Astrocyte (in vitro differentiated cells and primary cell): Measurements from ENCODE around the gene SOX9. TPM values are rescaled to one million over a fixed set of nuclear protein-coding genes. Genes with fewer than 3 reads are reported as not detected.

ENCODE experiments used
- DNase-seq: peaks from one replicate; pipeline ENCODE4 v3.0.0-alpha.2; 2010; ENCODE audit warnings: low read depth
- FAIRE-seq: peaks from 2 replicates; lab custom pipeline; 2011; peaks lifted over from hg19 to GRCh38; lab: Jason Lieb, UNC
- H2AFZ ChIP-seq: 2 replicates; pipeline ENCODE4 v1.6.0; 2012; ENCODE audit warnings: low read depth, low read length, inconsistent platforms
- H3K27ac ChIP-seq: 2 replicates; pipeline ENCODE4 v1.5.1; 2011; ENCODE audit warnings: low read depth, low read length, inconsistent platforms
- H3K27me3 ChIP-seq: 2 replicates; pipeline ENCODE4 v1.6.0; 2011; ENCODE audit warnings: low read length, inconsistent platforms; ENCODE audit not compliant: insufficient read depth
- H3K36me3 ChIP-seq: 2 replicates; pipeline ENCODE4 v1.5.1; 2011; ENCODE audit warnings: low read length, inconsistent platforms; ENCODE audit not compliant: insufficient read depth
- H3K4me1 ChIP-seq: 2 replicates; pipeline ENCODE4 v1.5.1; 2011; ENCODE audit warnings: low read length, inconsistent platforms; ENCODE audit not compliant: insufficient read depth
- H3K4me2 ChIP-seq: 2 replicates; pipeline ENCODE4 v1.6.0; 2012; ENCODE audit warnings: low read length, inconsistent platforms
- H3K4me3 ChIP-seq: 2 replicates; pipeline ENCODE4 v1.5.1; 2011; ENCODE audit warnings: low read depth, mild to moderate bottlenecking, low read length, inconsistent platforms; ENCODE audit not compliant: insufficient read depth
- H3K79me2 ChIP-seq: 2 replicates; pipeline ENCODE4 v1.6.0; 2012; ENCODE audit warnings: mild to moderate bottlenecking, low read length, inconsistent platforms; ENCODE audit not compliant: insufficient read depth
- H3K9ac ChIP-seq: 2 replicates; pipeline ENCODE4 v1.6.0; 2012; ENCODE audit warnings: mild to moderate bottlenecking, low read length, inconsistent platforms
- H3K9me3 ChIP-seq: 2 replicates; pipeline ENCODE4 v1.5.1; 2012; ENCODE audit warnings: low read depth, mild to moderate bottlenecking, low read length, inconsistent platforms; ENCODE audit not compliant: insufficient read depth
- H4K20me1 ChIP-seq: 2 replicates; pipeline ENCODE4 v1.6.0; 2012; ENCODE audit warnings: low read length, inconsistent platforms; ENCODE audit not compliant: insufficient read depth
- H3K27ac Mint-ChIP-seq: one replicate; pipeline ENCODE4 v1.8.0; 2021; ENCODE audit warnings: mild to moderate bottlenecking, mixed read lengths; ENCODE audit not compliant: unreplicated experiment
- H3K27me3 Mint-ChIP-seq: one replicate; pipeline ENCODE4 v1.8.0; 2021; ENCODE audit warnings: low read depth, mixed read lengths; ENCODE audit not compliant: unreplicated experiment
- H3K36me3 Mint-ChIP-seq: one replicate; pipeline ENCODE4 v1.8.0; 2021; ENCODE audit warnings: low read depth, mixed read lengths; ENCODE audit not compliant: unreplicated experiment
- H3K4me1 Mint-ChIP-seq: one replicate; pipeline ENCODE4 v1.8.0; 2021; ENCODE audit warnings: low read depth, mixed read lengths; ENCODE audit not compliant: unreplicated experiment
- H3K4me3 Mint-ChIP-seq: one replicate; pipeline ENCODE4 v1.8.0; 2021; ENCODE audit warnings: mild to moderate bottlenecking, moderate library complexity, mixed read lengths; ENCODE audit not compliant: unreplicated experiment
- H3K9me3 Mint-ChIP-seq: one replicate; pipeline ENCODE4 v1.8.0; 2021; ENCODE audit warnings: mild to moderate bottlenecking, mixed read lengths; ENCODE audit not compliant: unreplicated experiment
- EZH2 ChIP-seq: IDR thresholded peaks from 2 replicates; pipeline ENCODE4 v1.6.1; 2012; ENCODE audit warnings: mild to moderate bottlenecking, low read length, inconsistent platforms; ENCODE audit not compliant: insufficient read depth
- total RNA-seq: library from RNA; stranded (reverse); gene quantifications from 2 replicates; pipeline ENCODE4 v1.2.1, GENCODE V29; 2021
- TF ChIP-seq, protein P1 (sequence below): IDR thresholded peaks from 2 replicates; pipeline ENCODE4 v1.5.1; 2011; ENCODE audit warnings: low read depth, mild to moderate bottlenecking, inconsistent platforms, low read length, moderate library complexity; ENCODE audit not compliant: insufficient read depth

Gene SOX9
- total RNA-seq, 1 donor from 2014 or later = 37.7 TPM

DNA sequence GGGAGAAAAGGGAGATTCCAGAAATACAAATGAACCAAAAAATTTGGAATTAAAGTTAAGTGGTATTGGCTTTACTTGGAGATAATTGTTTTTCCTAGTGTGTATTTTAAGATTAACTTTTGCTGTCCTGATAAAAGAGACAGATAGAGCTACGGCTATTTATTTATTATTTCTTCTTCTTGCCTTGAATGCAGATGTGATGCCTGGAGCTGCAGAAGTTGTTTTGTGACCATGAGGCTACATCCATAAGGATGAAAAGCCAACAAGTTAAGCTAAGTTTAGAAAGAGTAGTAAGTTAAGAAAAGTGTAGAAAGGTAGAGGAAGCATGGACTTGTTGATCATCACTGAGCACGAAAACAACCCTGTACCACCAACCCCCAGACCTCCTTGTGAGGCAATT lies 41.7 kb downstream of the SOX9 start:
- Histone ChIP-seq H3K27me3 (no peaks in the 10 kb centered on the region), H3K9ac (no peak overlapping the region), H3K79me2 (no peaks in the 10 kb centered on the region), H3K4me3 (no peak overlapping the region), H2AFZ (no peak overlapping the region), H3K36me3 (no peaks in the 10 kb centered on the region), H3K4me2 (no peak overlapping the region), H3K27ac (no peak overlapping the region), H4K20me1 (no peaks in the 10 kb centered on the region), H3K9me3 (no peaks in the 10 kb centered on the region), H3K4me1 (peaks cover 7% of the 10 kb centered on the region)
- Mint-ChIP-seq H3K4me3 (no peak overlapping the region), H3K27ac (no peak overlapping the region), H3K27me3 (peaks cover 9% of the 10 kb centered on the region), H3K9me3 (peaks cover 9% of the 10 kb centered on the region), H3K4me1 (no peaks in the 10 kb centered on the region), H3K36me3 (peaks cover 2% of the 10 kb centered on the region)
- TF ChIP-seq, protein P1, sequence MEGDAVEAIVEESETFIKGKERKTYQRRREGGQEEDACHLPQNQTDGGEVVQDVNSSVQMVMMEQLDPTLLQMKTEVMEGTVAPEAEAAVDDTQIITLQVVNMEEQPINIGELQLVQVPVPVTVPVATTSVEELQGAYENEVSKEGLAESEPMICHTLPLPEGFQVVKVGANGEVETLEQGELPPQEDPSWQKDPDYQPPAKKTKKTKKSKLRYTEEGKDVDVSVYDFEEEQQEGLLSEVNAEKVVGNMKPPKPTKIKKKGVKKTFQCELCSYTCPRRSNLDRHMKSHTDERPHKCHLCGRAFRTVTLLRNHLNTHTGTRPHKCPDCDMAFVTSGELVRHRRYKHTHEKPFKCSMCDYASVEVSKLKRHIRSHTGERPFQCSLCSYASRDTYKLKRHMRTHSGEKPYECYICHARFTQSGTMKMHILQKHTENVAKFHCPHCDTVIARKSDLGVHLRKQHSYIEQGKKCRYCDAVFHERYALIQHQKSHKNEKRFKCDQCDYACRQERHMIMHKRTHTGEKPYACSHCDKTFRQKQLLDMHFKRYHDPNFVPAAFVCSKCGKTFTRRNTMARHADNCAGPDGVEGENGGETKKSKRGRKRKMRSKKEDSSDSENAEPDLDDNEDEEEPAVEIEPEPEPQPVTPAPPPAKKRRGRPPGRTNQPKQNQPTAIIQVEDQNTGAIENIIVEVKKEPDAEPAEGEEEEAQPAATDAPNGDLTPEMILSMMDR = no peak
- no peak for TF ChIP-seq EZH2
- FAIRE-seq = no peak
- no peak for DNase-seq

DNA sequence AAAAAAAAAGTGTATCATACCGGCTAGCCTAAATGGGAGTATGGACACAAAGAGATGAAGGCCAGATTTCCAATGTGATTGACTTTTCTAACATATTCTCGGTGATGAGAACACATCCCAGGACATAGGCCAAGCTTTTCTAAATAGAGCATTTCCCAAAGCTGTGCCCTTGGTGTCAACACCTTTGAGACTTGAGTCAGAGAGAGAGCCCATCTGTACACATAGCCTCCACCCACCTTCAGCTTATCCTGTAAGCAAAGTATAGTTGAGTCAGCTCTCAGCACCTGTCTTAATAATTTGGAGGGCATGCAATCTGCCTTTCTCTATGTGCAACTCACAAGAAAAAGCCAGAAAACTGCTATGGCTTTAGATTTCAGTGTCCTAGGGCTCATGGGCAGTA lies 42.7 kb downstream of the SOX9 start:
- peaks cover 2% of the 10 kb centered on the region for H3K36me3 Mint-ChIP-seq
- TF ChIP-seq, protein P1 = no peak
- no peak for TF ChIP-seq EZH2
- H3K9ac ChIP-seq = no peak overlapping the region
- no peaks in the 10 kb centered on the region for H3K27me3 ChIP-seq
- peaks cover 14% of the 10 kb centered on the region for H3K27me3 Mint-ChIP-seq
- H3K9me3 ChIP-seq = no peaks in the 10 kb centered on the region
- H3K36me3 ChIP-seq = no peaks in the 10 kb centered on the region
- no peak overlapping the region for H3K4me3 ChIP-seq
- DNase-seq (no peak), FAIRE-seq (no peak)
- no peak overlapping the region for H2AFZ ChIP-seq
- no peak overlapping the region for H3K27ac ChIP-seq
- H3K4me3 Mint-ChIP-seq = no peak overlapping the region
- H4K20me1 ChIP-seq = no peaks in the 10 kb centered on the region
- H3K9me3 Mint-ChIP-seq = peaks cover 9% of the 10 kb centered on the region
- H3K4me2 ChIP-seq = no peak overlapping the region
- H3K4me1 Mint-ChIP-seq = no peaks in the 10 kb centered on the region
- H3K27ac Mint-ChIP-seq = no peak overlapping the region
- peaks cover 7% of the 10 kb centered on the region for H3K4me1 ChIP-seq
- H3K79me2 ChIP-seq = no peaks in the 10 kb centered on the region

DNA sequence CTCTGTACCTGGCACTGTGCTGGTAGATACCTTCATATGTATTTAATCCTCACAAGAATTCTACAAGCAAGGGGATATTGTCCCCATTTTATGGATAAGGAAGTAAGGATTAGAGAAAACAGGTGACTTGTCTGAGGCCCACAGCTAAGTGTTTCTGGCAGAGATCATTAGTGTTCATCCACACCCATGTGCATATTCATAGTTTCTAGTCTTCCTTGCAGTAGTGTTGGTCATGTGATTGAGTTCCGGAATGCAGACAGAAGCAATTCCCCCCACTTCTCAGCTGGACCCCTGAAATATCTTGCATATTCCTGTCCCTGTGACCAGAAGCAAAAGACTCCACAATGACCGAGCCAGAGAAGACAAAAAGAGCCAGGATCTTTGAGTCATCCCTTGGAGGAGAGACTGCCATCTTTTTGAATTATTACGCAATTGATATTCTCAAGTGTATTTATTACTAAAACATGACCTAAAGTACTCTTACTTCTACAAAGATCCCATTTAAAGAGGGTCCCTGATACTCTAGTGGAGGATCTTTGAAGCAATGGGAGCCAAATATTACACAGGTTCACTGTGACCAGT lies 43.4 kb downstream of the SOX9 start:
- no peak for TF ChIP-seq EZH2
- TF ChIP-seq, protein P1 = no peak
- no peaks in the 10 kb centered on the region for H3K36me3 ChIP-seq
- H3K4me1 ChIP-seq = peaks cover 6% of the 10 kb centered on the region
- no peaks in the 10 kb centered on the region for H4K20me1 ChIP-seq
- H3K4me3 Mint-ChIP-seq = no peak overlapping the region
- H3K27me3 ChIP-seq = no peaks in the 10 kb centered on the region
- H3K27ac Mint-ChIP-seq = no peak overlapping the region
- no peak overlapping the region for H3K4me2 ChIP-seq
- peaks cover under 1% of the 10 kb centered on the region for H3K36me3 Mint-ChIP-seq
- FAIRE-seq = no peak
- no peak overlapping the region for H3K27ac ChIP-seq
- no peaks in the 10 kb centered on the region for H3K79me2 ChIP-seq
- no peak overlapping the region for H2AFZ ChIP-seq
- no peak overlapping the region for H3K9ac ChIP-seq
- no peak for DNase-seq
- peaks cover 18% of the 10 kb centered on the region for H3K27me3 Mint-ChIP-seq
- peaks cover 4% of the 10 kb centered on the region for H3K9me3 Mint-ChIP-seq
- no peaks in the 10 kb centered on the region for H3K9me3 ChIP-seq
- H3K4me1 Mint-ChIP-seq = no peaks in the 10 kb centered on the region
- H3K4me3 ChIP-seq = no peak overlapping the region
